Urinary bladder (tissue), 4 donors: Measurements from ENCODE around the gene C6orf47. TPM values are rescaled to one million over a fixed set of nuclear protein-coding genes. Genes with fewer than 3 reads are reported as not detected.

Experiments used
- DNase-seq: peaks from one replicate; pipeline ENCODE4 v3.0.0-alpha.2; 2015; ENCODE audit errors: extremely low spot score
- H3K27ac ChIP-seq: one replicate; pipeline ENCODE4 v1.5.1; 2013; ENCODE audit warnings: low read depth, mild to moderate bottlenecking, moderate library complexity
- H3K36me3 ChIP-seq: one replicate; pipeline ENCODE4 v1.6.1; 2013; ENCODE audit warnings: mild to moderate bottlenecking, moderate library complexity; ENCODE audit not compliant: insufficient read depth
- H3K4me1 ChIP-seq: one replicate; pipeline ENCODE4 v1.6.1; 2013; ENCODE audit warnings: mild to moderate bottlenecking, moderate library complexity; ENCODE audit not compliant: insufficient read depth
- H3K4me3 ChIP-seq: one replicate; pipeline ENCODE4 v1.5.1; 2013; ENCODE audit warnings: low read depth, low read length
- WGBS: extraction: QIAGEN DNeasy Blood & Tissue Kit; methylation state at CpG from one replicate; pipeline ENCODE4 v1.1.7; 2013; 5-methylcytosine and 5-hydroxymethylcytosine counted together
- polyA plus RNA-seq: library from polyadenylated mRNA; stranded (reverse); fragments of 200-250 nt; gene quantifications from one replicate; pipeline ENCODE4 v1.2.3, GENCODE V29; 2013
- total RNA-seq: library from RNA; depleted of rRNA; stranded (reverse); fragments of >200 nt; gene quantifications from one replicate; pipeline ENCODE4 v1.2.3, GENCODE V29; 2014
- donor health status: healthy with polysubstance abuse.
- donor health status: healthy.

C6orf47 gene
- total and polyA plus RNA-seq, 2 donors, result 17.6 to 29.7 TPM

GRCh38 chr6:31642798-31643570, 17.6 kb downstream of the C6orf47 start:
- Histone ChIP-seq H3K4me1 (no peaks in the 10 kb centered on the region), H3K36me3 (peaks cover 19% of the 10 kb centered on the region), H3K4me3 (no peak overlapping the region), H3K27ac (no peak overlapping the region)
- no peak for DNase-seq
- 90% methylated on average over 6 of the region's 6 CpGs for WGBS

GRCh38 chr6:31641370-31641769, 19.2 kb downstream of the C6orf47 start:
- WGBS, result 90% methylated on average over 4 of the region's 4 CpGs
- H3K27ac ChIP-seq, result no peak overlapping the region
- DNase-seq, result no peak
- H3K4me3 ChIP-seq, result no peak overlapping the region
- no peaks in the 10 kb centered on the region for H3K4me1 ChIP-seq
- H3K36me3 ChIP-seq, result peaks cover 16% of the 10 kb centered on the region

GRCh38 chr6:31640612-31641011, 20.0 kb downstream of the C6orf47 start:
- no peak overlapping the region for H3K4me3 ChIP-seq
- H3K36me3 ChIP-seq, result peaks cover 16% of the 10 kb centered on the region
- 94% methylated on average over 6 of the region's 6 CpGs for WGBS
- no peaks in the 10 kb centered on the region for H3K4me1 ChIP-seq
- no peak for DNase-seq
- no peak overlapping the region for H3K27ac ChIP-seq

GRCh38 chr6:31639449-31639861, 21.1 kb downstream of the C6orf47 start:
- no peak for DNase-seq
- peaks cover 8% of the 10 kb centered on the region for H3K36me3 ChIP-seq
- 74% methylated on average over 10 of the region's 10 CpGs for WGBS

GRCh38 chr6:31639043-31639442, 21.5 kb downstream of the C6orf47 start:
- peaks cover 8% of the 10 kb centered on the region for H3K36me3 ChIP-seq
- H3K4me1 ChIP-seq, result no peaks in the 10 kb centered on the region
- 80% methylated on average over 9 of the region's 9 CpGs for WGBS
- no peak for DNase-seq
- H3K27ac ChIP-seq, result no peak overlapping the region
- no peak overlapping the region for H3K4me3 ChIP-seq

More at GRCh38 chr6:31639449-31639861, 21.1 kb downstream of the C6orf47 start:
- H3K27ac ChIP-seq, result no peak overlapping the region
- no peaks in the 10 kb centered on the region for H3K4me1 ChIP-seq
- H3K4me3 ChIP-seq, result no peak overlapping the region

- Histone ChIP-seq H3K4me3 (no peak overlapping the region), H3K27ac (no peak overlapping the region), H3K36me3 (peaks cover 8% of the 10 kb centered on the region), H3K4me1 (no peaks in the 10 kb centered on the region)
- DNase-seq, result no peak
- 79% methylated on average over 27 of the region's 27 CpGs for WGBS
These were observed 23.6 kb downstream of the C6orf47 start for GRCh38 chr6:31636698-31637596.

GRCh38 chr6:31634969-31635575, 25.5 kb downstream of the C6orf47 start:
- DNase-seq, result no peak
- no peak overlapping the region for H3K27ac ChIP-seq
- WGBS, result 83% methylated on average over 11 of the region's 11 CpGs
- peaks cover 8% of the 10 kb centered on the region for H3K36me3 ChIP-seq
- H3K4me3 ChIP-seq, result no peak overlapping the region
- no peaks in the 10 kb centered on the region for H3K4me1 ChIP-seq

GRCh38 chr6:31634131-31634530, 26.4 kb downstream of the C6orf47 start:
- Histone ChIP-seq H3K27ac (no peak overlapping the region), H3K36me3 (peaks cover 10% of the 10 kb centered on the region), H3K4me3 (no peak overlapping the region), H3K4me1 (no peaks in the 10 kb centered on the region)
- 82% methylated on average over 3 of the region's 3 CpGs for WGBS
- no peak for DNase-seq

- Histone ChIP-seq H3K36me3 (peaks cover 8% of the 10 kb centered on the region), H3K27ac (no peak overlapping the region), H3K4me1 (no peaks in the 10 kb centered on the region), H3K4me3 (no peak overlapping the region)
- DNase-seq, result no peak
- WGBS, result 90% methylated on average over 7 of the region's 7 CpGs
These were observed 27.1 kb downstream of the C6orf47 start for GRCh38 chr6:31633447-31633846.

GRCh38 chr6:31632279-31632946, 28.2 kb downstream of the C6orf47 start:
- peaks cover 10% of the 10 kb centered on the region for H3K36me3 ChIP-seq

GRCh38 chr6:31631681-31632278, 28.8 kb downstream of the C6orf47 start:
- DNase-seq, result no peak
- Histone ChIP-seq H3K27ac (no peak overlapping the region), H3K4me1 (no peaks in the 10 kb centered on the region), H3K4me3 (no peak overlapping the region), H3K36me3 (peaks cover 11% of the 10 kb centered on the region)
- WGBS, result 84% methylated on average over 32 of the region's 32 CpGs

More at GRCh38 chr6:31632279-31632946, 28.2 kb downstream of the C6orf47 start:
- WGBS, result 88% methylated on average over 26 of the region's 26 CpGs
- DNase-seq, result no peak
- Histone ChIP-seq H3K27ac (no peak overlapping the region), H3K4me1 (no peaks in the 10 kb centered on the region), H3K4me3 (no peak overlapping the region)

- WGBS, result 77% methylated on average over 16 of the region's 16 CpGs
- no peaks in the 10 kb centered on the region for H3K4me1 ChIP-seq
- no peak overlapping the region for H3K27ac ChIP-seq
- DNase-seq, result no peak
- H3K36me3 ChIP-seq, result peaks cover 11% of the 10 kb centered on the region
- H3K4me3 ChIP-seq, result no peak overlapping the region
These were observed 29.4 kb downstream of the C6orf47 start for GRCh38 chr6:31631209-31631608.
